ENCODE measurements around the gene PRMT6.
"Not testable (repeated sequence)": the region's sequence is repeated elsewhere in the genome, so short reads cannot be mapped to it uniquely, and the experiment has no call there.

PRMT6 gene

DNA sequence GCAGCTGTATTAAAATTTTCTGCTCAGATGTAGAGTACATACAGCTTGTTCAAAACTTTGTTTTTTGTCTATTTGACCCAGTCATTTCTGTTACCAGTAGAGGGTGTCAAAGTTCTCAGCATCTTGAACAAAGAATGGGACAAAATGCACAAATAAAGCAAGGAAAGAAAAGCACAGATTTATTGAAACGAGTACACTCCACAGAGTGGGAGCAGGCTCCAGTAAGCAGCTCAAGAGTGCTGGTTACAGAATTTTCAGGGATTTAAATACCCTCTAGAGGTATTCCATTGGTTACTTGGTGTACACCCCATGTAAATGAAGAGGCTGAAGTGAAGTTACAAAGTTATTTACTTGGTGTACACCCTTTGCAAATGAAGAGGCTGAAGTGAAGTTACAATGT lies 8.9 kb upstream of the PRMT6 start:
- DNase-seq (ENCODE audit: low read depth), result no peak
- no peak overlapping the region for H3K4me3 ChIP-seq (ENCODE audit: control insufficient read depth, low read depth, low read length)
- TF ChIP-seq, protein P1, sequence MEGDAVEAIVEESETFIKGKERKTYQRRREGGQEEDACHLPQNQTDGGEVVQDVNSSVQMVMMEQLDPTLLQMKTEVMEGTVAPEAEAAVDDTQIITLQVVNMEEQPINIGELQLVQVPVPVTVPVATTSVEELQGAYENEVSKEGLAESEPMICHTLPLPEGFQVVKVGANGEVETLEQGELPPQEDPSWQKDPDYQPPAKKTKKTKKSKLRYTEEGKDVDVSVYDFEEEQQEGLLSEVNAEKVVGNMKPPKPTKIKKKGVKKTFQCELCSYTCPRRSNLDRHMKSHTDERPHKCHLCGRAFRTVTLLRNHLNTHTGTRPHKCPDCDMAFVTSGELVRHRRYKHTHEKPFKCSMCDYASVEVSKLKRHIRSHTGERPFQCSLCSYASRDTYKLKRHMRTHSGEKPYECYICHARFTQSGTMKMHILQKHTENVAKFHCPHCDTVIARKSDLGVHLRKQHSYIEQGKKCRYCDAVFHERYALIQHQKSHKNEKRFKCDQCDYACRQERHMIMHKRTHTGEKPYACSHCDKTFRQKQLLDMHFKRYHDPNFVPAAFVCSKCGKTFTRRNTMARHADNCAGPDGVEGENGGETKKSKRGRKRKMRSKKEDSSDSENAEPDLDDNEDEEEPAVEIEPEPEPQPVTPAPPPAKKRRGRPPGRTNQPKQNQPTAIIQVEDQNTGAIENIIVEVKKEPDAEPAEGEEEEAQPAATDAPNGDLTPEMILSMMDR (conservative IDR thresholded peaks at IDR 0.05; ENCODE audit: control insufficient read depth, insufficient read depth, low read depth, low read length), result peak; percentile 17

DNA sequence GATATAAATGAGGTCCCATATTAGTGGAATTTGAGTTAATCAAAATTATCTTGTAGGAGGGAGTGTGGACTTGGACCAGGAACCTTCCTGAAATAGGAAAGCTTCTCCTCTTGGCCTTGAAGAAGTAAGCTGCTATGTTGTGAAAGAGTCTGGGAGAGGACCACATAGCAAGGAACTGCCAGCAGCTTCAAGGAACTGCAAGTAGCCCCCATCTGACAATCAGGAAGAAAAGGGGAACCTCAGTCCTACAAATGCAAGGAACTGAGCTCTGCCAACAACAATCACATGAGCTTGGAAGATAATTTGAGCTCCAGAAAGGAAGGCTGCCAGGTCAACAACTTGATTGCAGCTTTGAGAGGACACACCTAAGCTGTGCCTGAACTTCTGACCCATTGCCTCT lies 8.2 kb upstream of the PRMT6 start:
- TF ChIP-seq, protein P1 (conservative IDR thresholded peaks at IDR 0.05; ENCODE audit: control insufficient read depth, insufficient read depth, low read depth, low read length), result no peak
- H3K4me3 ChIP-seq (ENCODE audit: control insufficient read depth, low read depth, low read length), result no peak overlapping the region
- DNase-seq (ENCODE audit: low read depth), result no peak

DNA sequence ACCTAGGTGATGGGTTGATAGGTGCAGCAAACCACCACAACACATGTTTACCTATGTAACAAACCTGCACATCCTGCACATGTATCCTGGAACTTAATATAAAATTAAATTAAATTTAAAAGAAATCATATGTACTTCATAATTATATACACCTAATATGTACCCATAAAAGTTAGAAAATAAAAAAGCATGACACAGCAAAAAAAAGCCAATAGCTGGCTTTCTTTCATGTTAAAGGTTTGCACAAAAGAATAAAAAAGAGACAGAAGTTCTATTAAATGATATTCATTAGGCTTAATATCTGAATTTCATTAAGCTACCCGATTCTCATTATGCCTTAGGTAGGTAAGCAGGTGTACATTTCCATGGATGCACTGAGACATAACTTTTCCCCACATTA lies 5.2 kb upstream of the PRMT6 start:
- TF ChIP-seq, protein P1 (conservative IDR thresholded peaks at IDR 0.05; ENCODE audit: control insufficient read depth, insufficient read depth, low read depth, low read length), result no peak
- no peak overlapping the region for H3K4me3 ChIP-seq (ENCODE audit: control insufficient read depth, low read depth, low read length)
- DNase-seq (ENCODE audit: low read depth), result no peak

DNA sequence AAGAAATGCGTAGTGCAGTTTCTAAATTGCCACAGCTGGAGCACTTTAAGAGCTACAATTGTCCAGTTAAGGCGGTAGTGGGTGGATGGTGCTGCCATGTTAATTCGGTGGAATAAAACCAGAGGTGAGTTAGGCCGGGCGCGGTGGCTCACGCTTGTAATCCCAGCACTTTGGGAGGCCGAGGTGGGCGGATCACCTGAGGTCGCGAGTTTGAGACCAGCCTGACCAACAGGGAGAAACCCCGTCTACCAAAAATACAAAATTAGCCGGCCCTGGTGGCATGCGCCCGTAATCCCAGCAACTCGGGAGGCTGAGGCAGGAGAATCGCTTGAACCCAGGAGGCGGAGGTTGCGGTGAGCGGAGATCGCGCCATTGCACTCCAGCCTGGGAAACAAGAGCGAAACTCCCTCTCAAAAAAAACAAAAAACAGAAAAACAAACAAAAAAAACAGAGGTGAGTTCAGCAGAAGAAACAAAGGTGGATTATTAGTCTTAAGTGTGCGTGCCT lies 502 bp upstream of the PRMT6 start:
- H3K4me3 ChIP-seq (ENCODE audit: control insufficient read depth, low read depth, low read length), result peak overlapping the region; percentile 92
- DNase-seq (ENCODE audit: low read depth), result not testable (repeated sequence)

DNA sequence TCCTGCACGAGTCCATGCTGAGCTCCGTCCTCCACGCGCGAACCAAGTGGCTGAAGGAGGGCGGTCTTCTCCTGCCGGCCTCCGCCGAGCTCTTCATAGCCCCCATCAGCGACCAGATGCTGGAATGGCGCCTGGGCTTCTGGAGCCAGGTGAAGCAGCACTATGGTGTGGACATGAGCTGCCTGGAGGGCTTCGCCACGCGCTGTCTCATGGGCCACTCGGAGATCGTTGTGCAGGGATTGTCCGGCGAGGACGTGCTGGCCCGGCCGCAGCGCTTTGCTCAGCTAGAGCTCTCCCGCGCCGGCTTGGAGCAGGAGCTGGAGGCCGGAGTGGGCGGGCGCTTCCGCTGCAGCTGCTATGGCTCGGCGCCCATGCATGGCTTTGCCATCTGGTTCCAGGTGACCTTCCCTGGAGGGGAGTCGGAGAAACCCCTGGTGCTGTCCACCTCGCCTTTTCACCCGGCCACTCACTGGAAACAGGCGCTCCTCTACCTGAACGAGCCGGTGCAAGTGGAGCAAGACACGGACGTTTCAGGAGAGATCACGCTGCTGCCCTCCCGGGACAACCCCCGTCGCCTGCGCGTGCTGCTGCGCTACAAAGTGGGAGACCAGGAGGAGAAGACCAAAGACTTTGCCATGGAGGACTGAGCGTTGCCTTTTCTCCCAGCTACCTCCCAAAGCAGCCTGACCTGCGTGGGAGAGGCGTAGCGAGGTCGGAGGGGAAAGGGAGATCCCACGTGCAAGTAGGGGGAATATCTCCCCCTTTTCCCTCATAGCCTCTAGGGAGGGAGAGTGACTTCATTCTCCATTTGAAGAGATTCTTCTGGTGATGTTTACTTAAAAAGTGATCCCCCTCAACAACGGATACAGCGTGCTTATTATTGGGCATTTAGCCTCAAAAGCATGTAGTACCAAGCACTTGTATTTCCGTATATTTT lies 991 bp downstream of the PRMT6 start:
- TF ChIP-seq, protein P1 (conservative IDR thresholded peaks at IDR 0.05; ENCODE audit: control insufficient read depth, insufficient read depth, low read depth, low read length), result no peak
- DNase-seq (ENCODE audit: low read depth), result peak; percentile 44
- peak overlapping the region; percentile 92 for H3K4me3 ChIP-seq (ENCODE audit: control insufficient read depth, low read depth, low read length)

DNA sequence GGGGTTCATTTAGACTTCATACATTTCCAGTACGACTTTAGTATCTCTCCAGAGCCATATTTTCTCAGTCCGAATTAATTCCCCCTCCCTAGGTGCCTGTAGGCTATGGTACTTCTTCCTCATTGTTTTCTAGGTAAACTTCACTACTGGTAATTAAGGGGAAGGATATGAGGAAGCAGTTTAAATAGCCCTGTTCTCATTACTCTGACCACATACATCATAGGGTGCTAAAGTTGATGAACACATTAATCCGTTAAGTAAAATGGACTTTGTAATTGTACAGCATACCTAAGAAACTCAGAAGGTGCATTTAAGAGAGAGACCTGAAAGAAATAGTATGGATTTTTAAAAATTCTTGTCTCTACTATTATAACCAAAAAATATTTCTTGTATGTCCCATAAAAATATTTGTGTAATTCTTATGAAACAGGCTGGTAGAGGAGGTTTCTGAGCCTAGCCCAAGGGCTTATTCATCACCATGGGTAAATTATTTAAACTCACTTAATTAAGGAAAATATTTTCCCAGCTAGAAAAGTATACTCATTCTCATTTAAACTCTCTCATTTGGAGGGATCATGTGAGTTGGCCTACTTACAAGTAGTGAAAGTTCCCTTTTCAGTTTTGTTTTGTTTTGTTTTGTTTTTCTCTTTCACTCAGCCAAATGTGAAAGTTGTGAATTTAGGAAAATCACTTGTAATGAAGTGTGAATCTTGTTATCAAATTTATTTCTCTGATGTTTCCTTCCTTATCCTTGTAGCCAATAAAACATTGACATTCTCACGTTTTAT lies 2.0 kb downstream of the PRMT6 start:
- no peak for DNase-seq (ENCODE audit: low read depth)
- H3K4me3 ChIP-seq (ENCODE audit: control insufficient read depth, low read depth, low read length), result peak overlapping the region; percentile 92

More for the DNA sequence above, 2.0 kb downstream of the PRMT6 start:
- TF ChIP-seq, protein P1 (conservative IDR thresholded peaks at IDR 0.05; ENCODE audit: control insufficient read depth, insufficient read depth, low read depth, low read length), result no peak
